Astrocyte (in vitro differentiated cells and primary cell): Measurements from ENCODE around the gene POGZ.

Experiments used
- EZH2 ChIP-seq: IDR thresholded peaks from 2 replicates; pipeline ENCODE4 v1.6.1; 2012; ENCODE audit warnings: mild to moderate bottlenecking, low read length, inconsistent platforms; ENCODE audit not compliant: insufficient read depth
- TF ChIP-seq, protein P1 (sequence below): IDR thresholded peaks from 2 replicates; pipeline ENCODE4 v1.5.1; 2011; ENCODE audit warnings: low read depth, mild to moderate bottlenecking, inconsistent platforms, low read length, moderate library complexity; ENCODE audit not compliant: insufficient read depth

DNA sequence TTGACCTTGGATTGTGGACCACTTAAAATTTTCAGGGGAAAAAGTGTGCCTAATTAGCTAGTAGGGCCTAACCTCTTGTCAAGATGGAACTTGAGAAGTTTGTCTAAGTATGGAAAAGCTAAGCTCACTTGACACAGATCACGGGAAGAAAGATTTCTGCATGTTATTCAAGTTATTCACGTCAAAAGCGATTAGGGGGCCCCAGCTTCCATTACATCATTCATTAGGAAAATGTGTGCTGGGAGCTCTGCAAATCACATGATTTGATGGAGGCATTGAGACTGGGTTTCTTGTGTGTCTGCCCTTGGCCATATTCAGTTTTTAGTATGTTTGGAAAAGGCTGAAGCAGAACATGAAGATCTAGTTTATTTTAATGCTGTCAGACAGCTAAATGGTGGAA is 15.5 kb upstream of the POGZ start:
- TF ChIP-seq, protein P1, sequence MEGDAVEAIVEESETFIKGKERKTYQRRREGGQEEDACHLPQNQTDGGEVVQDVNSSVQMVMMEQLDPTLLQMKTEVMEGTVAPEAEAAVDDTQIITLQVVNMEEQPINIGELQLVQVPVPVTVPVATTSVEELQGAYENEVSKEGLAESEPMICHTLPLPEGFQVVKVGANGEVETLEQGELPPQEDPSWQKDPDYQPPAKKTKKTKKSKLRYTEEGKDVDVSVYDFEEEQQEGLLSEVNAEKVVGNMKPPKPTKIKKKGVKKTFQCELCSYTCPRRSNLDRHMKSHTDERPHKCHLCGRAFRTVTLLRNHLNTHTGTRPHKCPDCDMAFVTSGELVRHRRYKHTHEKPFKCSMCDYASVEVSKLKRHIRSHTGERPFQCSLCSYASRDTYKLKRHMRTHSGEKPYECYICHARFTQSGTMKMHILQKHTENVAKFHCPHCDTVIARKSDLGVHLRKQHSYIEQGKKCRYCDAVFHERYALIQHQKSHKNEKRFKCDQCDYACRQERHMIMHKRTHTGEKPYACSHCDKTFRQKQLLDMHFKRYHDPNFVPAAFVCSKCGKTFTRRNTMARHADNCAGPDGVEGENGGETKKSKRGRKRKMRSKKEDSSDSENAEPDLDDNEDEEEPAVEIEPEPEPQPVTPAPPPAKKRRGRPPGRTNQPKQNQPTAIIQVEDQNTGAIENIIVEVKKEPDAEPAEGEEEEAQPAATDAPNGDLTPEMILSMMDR, result no peak
- TF ChIP-seq EZH2, result no peak
